Stimulated activated CD4-positive, alpha-beta T cell treated with anti-CD3 and anti-CD28 coated beads, Interleukin-15, amount 100 ng/mL, for 1 hour (primary cell): ENCODE measurements around the gene ZNF586.
"Not testable (repeated sequence)": the region's sequence is repeated elsewhere in the genome, so short reads cannot be mapped to it uniquely, and the experiment has no call there.

Experiments used
- DNase-seq, 2 donors: peaks; one replicate each; pipeline ENCODE4 v3.0.0-alpha.2; 2020; ENCODE audit warnings: low read depth in 1 of 2, low spot score in 1 of 2

The ZNF586 gene

DNA sequence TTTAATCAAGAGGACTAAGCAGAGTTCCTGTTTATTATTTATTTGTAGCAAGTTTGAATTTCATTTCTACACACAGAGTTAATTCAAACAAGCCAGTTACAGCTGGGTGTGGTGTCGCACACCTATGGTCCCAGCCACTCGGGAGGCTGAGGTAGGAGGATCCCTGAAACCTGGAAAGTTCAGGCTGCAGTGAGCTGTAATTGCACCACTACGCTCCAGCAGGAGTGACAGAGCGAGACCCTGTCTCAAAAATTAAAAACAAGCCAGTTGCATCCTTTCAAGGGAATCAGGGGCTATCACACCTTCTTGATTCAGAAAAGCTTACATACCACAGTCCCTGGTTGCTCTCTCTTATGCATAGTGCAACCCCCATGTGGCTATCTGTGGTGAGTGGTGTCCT is 19.8 kb downstream of the ZNF586 start:
- no peak for DNase-seq

- DNase-seq: not testable (repeated sequence)
Observed at GRCh38 chr19:57796580-57796979, 27.1 kb downstream of the ZNF586 start.

- no peak for DNase-seq
Observed at GRCh38 chr19:57800696-57801095, 31.2 kb downstream of the ZNF586 start.

DNA sequence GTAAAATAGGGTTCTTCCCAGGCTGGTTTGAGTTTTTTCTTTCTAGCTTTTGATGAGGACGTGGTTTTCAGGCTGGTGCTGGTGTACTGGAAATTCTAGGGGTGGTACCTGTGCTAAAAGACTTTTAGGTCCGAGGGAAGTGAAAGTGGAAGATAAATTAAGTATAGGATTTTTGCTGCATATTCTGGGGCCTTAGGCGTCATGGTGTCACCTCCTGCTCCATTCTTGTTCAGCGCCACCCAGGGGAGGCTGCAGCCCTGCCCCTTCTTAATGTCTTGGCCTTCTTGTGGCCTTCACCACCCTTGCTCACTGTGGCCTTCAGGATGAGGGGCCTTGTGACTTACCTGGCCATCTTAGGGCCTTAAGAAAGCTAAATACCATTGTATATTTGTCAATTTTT is 32.8 kb downstream of the ZNF586 start:
- no peak for DNase-seq

GRCh38 chr19:57803265-57803593 is 33.8 kb downstream of the ZNF586 start:
- no peak for DNase-seq

DNA sequence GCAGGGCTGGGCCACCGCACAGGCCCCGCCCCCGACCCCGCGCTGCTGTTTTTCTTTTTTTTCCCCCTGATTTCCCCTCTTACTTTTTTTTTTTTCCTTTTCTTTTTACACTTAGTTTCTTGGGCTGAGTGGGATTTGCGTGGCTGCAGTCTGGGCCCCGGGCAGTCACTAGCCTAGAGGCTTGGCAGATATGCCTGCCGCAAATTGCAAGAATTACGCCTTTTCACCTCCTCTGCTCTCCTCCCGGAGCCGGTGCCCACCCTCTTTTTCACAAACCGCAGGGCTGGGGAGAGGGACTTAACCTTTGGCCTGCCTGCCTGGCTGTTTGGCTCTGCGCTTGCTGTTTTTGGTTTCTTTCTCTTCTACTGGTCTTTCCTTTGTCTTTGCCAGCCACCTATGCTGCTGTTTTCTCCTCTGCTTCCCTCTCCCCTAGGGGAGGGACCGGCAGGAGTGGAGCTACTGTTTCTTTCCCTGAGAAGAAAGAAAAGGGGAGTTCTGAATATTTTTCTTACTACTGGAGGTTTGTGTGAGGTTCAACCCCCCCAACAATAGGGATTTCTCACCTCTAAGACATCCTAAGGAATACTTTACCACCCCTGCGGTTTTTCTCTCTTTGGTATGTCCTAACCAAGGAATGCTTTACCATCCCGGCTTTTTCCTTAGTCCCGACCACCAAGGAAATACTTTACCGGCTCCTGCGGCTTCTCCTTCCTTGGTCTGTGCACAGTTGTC is 34.3 kb downstream of the ZNF586 start:
- no peak for DNase-seq

DNA sequence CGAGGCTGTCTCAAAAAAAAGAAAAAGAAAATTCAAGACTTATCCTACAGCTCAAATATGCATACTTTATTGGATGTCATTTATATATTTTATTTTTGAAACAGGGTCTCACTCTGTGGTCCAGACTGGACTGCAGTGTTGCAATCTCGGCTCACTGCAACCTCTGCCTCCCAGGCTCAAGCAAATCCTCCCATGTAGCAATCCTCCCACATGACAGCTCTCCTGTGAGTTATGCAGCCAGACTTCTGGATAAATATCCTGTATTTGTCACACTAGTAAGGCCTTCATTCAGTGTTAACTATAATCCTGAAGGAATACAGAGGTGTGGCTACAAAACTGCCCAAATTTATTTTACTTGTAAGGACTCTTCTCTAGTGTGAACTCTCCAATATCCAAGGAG is 38.1 kb downstream of the ZNF586 start:
- no peak for DNase-seq

- not testable (repeated sequence) for DNase-seq
Observed at GRCh38 chr19:57810410-57811295, 41.2 kb downstream of the ZNF586 start.

DNA sequence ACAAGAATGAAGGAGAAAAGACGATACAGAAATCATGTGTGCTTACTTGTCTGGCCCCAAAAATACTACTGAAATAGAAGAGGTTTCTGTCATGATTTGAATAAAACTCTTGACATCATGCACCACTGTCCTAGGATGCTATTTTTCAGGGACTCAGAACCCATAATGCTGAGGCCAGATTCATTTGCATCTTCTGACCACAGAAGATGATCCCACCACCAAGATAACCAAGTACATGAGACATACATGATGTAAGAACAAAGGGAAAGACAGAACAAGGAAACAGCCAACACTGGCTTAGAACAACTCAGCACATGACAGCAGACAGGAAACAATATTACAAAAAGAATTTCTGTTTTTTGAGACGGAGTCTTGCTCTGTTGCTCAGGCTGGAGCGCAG is 42.8 kb downstream of the ZNF586 start:
- DNase-seq: no peak

DNA sequence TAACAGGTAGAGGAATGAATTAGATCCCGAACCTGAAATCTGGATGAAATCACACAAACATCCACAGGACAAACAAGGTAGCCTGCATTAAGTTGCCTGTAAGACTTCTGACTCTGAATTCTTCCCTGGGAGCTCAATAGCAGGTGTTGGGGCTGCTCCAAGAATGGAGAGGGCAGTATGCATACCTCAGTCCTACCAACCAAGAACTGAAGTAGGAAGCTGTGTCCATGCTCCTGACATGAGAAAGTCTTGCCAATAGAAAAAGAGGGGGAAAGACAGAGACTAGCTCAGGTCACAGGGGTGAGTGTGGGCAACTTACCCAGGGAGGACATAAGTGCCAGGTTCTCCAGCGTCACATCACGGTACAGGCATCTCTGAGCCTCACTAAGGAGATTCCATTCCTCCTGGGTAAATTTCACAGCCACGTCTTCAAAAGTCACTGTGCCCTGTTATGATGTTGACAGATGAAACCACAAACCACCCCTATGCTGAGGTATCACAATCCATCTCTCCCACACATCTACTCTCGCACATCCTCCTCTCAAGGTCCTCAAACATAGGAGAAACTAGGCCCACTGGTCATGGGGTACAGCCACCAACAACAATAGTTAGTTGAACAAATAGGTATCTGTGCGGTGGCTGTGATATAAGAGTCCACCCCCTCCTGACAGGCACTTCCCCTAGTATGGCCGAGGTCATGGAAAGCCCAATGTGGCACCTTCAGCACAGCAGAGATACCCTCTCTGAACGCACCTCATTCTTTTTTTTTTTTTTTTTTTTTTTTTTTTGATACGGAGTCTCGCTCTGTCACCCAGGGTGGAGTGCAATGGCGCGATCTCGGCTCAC is 43.7 kb downstream of the ZNF586 start:
- not testable (repeated sequence) for DNase-seq

- no peak for DNase-seq
Observed at GRCh38 chr19:57813919-57814504, 44.5 kb downstream of the ZNF586 start.

DNA sequence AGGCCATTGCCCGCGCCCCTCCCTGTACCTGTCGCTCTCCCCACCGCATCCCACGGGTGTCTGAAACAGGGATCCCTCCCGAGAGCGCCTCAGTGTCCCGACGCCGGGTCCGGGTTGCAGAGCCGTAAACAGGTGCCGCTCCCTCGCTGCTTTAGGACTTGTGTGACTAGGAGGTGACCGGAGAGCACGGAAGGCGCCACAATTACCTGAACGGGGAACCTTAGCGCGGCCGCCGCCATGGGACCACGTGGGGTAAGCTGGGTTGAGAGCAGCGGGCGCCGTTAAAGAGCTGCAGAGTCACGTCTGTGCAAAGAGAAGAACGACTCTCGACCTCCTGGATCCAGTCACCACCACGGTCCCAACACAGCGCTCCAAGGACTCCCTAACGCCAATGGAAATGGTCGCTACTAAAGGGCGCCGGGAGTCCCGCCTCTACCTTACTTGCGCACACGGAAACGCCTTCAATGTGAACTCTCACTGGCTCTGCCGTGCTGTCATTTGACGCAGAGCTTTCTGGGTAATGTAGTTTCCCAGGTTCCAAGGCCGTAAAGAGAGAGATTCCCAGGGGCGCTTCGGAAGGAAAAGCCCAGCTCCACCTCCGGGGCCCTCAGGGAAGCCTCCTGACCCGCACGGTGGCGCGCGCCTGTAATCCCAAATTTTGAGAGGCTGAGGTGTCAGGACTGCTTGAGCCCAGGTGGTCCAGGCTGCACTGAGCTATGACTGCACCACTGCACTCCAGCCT is 45.2 kb downstream of the ZNF586 start, which contains the start of gene ZNF552:
Gene ZNF552 (minus strand): TSS at position 409 of the 742 bp plus-strand sequence. CDS start 170 bp downstream, at position 239.
- DNase-seq: peak; percentile 43 to 48

- no peak for DNase-seq
Observed at GRCh38 chr19:57815247-57816075, 46.0 kb downstream of the ZNF586 start.

- DNase-seq: no peak
Observed at GRCh38 chr19:57816652-57817051, 47.2 kb downstream of the ZNF586 start.

DNA sequence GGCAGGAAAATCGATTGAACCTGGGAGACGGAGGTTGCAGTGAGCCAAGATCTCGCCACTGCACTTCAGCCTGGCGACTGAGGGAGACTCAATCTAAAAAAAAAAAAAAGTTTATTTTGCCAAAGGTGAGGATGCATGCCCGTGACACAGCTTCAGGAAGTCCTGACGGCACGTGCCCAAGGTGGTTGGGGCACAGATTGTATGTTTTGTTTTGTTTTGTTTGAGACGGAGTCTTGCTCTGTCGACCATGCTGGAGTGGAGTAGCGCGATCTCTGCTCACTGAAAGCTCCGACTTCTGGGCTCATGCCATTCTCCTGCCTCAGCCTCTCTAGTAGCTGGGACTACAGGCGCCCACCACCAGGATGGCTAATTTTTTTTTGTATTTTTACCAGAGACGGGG is 48.5 kb downstream of the ZNF586 start:
- no peak for DNase-seq

DNA sequence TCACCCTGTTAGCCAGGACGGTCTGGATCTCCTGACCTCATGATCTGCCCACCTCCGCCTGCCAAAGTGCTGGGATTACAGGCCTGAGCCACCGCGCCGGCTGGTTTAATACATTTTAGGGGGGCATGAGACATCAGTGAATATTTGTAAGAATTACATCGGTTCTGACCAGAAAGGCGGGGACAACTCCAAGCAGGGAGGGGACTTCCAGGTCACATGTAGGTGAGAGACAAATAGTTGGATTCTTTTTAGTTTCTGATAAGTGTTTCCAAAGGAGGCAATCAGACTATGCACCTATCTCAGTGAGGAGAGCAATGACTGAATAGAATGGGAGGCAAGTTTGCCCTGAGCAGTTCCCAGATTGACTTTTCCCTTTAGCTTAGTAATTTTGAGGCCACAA is 48.9 kb downstream of the ZNF586 start:
- DNase-seq: no peak

- peak; percentile 50 to 51 for DNase-seq
Observed at GRCh38 chr19:57819475-57820148, 50.1 kb downstream of the ZNF586 start.

GRCh38 chr19:57820599-57820998 is 51.1 kb downstream of the ZNF586 start:
- DNase-seq: no peak

- not testable (repeated sequence) for DNase-seq
Observed at GRCh38 chr19:57821095-57821494, 51.6 kb downstream of the ZNF586 start.
